Measurements from ENCODE around the gene IL1RAPL2. TPM values are rescaled to one million over a fixed set of nuclear protein-coding genes. Genes with fewer than 3 reads are reported as not detected.

Gene IL1RAPL2
- total and polyA plus RNA-seq, 7 donors: not detected

DNA sequence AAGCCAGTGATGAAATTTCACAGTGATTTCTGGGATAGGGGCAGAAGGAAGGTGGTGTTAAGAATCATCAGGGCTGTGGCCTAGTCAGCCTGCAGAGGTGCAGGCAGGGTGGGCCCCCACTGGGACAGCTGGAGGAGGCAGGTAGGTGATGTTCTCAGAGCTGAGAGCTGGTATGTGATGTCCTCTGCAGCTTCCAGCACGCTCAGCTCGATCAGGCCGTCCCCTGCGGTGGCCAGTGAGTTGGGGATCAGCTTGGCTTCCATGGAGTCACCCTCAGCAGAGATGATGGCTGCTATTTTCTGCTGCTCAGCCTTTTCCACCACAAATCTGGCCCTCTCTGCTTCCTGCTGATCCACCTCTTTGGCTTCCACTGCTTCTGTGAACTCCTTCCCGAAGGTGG is 81.1 kb downstream of the IL1RAPL2 start:
- H3K27ac ChIP-seq: no peak overlapping the region
- no peaks in the 10 kb centered on the region for H3K9me3 ChIP-seq
- H3K36me3 ChIP-seq (ENCODE audit: insufficient read depth in 1 of 2, low read depth in 1 of 2): no peaks in the 10 kb centered on the region
- H3K27me3 ChIP-seq (ENCODE audit: insufficient read depth in 3 of 3, low read length in 2 of 3): peaks cover 0 to 9% (median 0%) of the 10 kb centered on the region in 3 donors
- DNase-seq (no peak), ATAC-seq (no peak)
- intact Hi-C loops (cut with DNase I): no loop called here
- no peak overlapping the region for H3K4me3 ChIP-seq
- 85 to 96% (median 92%) methylated on average over 3 to 5 of the region's 5 CpGs for WGBS, 3 donors
- TF ChIP-seq, protein P1, sequence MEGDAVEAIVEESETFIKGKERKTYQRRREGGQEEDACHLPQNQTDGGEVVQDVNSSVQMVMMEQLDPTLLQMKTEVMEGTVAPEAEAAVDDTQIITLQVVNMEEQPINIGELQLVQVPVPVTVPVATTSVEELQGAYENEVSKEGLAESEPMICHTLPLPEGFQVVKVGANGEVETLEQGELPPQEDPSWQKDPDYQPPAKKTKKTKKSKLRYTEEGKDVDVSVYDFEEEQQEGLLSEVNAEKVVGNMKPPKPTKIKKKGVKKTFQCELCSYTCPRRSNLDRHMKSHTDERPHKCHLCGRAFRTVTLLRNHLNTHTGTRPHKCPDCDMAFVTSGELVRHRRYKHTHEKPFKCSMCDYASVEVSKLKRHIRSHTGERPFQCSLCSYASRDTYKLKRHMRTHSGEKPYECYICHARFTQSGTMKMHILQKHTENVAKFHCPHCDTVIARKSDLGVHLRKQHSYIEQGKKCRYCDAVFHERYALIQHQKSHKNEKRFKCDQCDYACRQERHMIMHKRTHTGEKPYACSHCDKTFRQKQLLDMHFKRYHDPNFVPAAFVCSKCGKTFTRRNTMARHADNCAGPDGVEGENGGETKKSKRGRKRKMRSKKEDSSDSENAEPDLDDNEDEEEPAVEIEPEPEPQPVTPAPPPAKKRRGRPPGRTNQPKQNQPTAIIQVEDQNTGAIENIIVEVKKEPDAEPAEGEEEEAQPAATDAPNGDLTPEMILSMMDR (IDR thresholded peaks at IDR 0.05): no peak
- H3K4me1 ChIP-seq: no peaks in the 10 kb centered on the region

DNA sequence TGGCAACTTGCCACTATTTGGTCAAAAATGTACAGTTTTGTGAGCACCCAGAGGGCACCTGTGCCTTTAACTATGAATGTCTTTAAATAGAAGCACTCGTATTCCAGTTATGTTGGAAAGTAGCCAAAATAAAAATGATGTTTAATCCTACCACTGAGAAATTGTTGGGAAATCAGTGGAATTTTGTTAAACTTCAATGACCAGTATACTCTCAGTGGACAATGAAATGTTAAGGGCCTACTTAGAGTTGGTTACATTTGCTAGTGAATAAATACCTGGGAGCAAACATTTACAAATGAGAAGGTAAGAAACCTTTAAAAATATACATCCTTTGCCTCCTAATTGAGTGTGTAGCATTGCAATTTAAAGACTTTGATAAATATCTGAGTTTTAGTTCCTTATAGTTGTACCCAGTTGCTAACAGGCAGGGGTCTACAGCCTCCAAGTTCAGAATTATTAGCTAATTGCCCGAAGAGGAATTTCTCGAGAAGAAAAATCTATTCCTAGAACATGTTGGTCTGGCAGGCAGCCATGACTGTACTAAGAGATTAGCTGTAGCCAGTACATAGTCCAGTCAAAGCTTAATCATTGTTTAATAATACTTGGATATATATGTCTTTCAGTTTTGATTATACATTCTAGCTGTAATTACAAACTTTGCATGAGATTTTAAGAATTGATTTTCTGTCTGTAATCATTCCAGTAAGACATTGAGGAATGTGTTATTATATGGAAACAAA is 93.2 kb downstream of the IL1RAPL2 start:
- DNase-seq: no peak
- ATAC-seq: no peak
- no peak overlapping the region for H3K4me3 ChIP-seq
- TF ChIP-seq, protein P1 (IDR thresholded peaks at IDR 0.05): no peak
- no peaks in the 10 kb centered on the region for H3K36me3 ChIP-seq (ENCODE audit: insufficient read depth in 1 of 2, low read depth in 1 of 2)
- no peaks in the 10 kb centered on the region for H3K9me3 ChIP-seq
- H3K27ac ChIP-seq: no peak overlapping the region
- intact Hi-C loops (cut with DNase I): no loop called here
- peaks cover 0 to 5% (median 0%) of the 10 kb centered on the region in 3 donors for H3K27me3 ChIP-seq (ENCODE audit: insufficient read depth in 3 of 3, low read length in 2 of 3)
- 7 to 14% (median 7%) methylated on average over 3 of the region's 3 CpGs for WGBS, 3 donors
- no peaks in the 10 kb centered on the region for H3K4me1 ChIP-seq

DNA sequence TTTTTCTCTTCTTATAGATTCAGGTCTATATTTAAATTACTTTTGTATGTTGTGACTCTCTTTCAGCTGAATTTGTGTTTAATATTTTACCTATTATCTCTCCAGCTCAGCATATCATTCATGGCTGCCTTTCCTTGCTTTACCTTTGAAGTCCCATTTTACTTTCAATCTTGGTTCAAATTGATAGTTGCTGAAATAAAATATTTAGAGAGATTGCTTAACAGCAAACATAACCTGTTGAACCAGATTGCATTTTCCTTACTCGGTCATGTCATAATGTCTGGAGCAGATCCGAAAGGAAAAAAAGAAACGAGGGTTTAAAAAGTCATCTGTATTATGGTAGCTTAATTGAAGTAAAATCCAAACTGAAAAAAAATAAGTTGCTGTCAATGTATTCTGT is 94.1 kb downstream of the IL1RAPL2 start:
- Histone ChIP-seq H3K9me3 (no peaks in the 10 kb centered on the region), H3K36me3 (ENCODE audit: insufficient read depth in 1 of 2, low read depth in 1 of 2) (no peaks in the 10 kb centered on the region), H3K4me3 (no peak overlapping the region), H3K27me3 (ENCODE audit: insufficient read depth in 3 of 3, low read length in 2 of 3) (peaks cover 0 to 5% (median 0%) of the 10 kb centered on the region in 3 donors), H3K27ac (no peak overlapping the region), H3K4me1 (no peaks in the 10 kb centered on the region)
- DNase-seq (no peak), ATAC-seq (no peak)
- TF ChIP-seq, protein P1 (IDR thresholded peaks at IDR 0.05): no peak
- intact Hi-C loops (cut with DNase I): no loop called here
- 83 to 93% (median 86%) methylated on average over 3 of the region's 3 CpGs for WGBS, 3 donors

DNA sequence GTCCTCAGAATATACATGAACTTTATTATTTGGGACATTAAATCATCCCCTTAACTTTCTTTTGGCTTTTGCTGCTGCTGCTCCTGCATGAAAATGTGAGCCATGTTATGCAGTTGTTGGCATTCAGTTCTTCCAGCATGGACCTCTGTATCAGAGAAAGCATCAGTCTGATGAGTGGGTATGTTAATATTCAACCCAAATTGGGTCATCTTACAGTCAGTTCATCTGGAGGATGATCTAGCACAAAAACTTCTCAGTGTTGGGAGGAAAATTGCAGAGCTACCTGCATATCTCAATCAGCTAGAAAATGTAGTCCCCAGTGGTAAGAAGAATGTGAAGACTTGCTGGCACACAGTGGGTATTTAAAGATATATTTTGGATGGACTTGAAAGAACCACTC is 96.7 kb downstream of the IL1RAPL2 start:
- Histone ChIP-seq H3K4me1 (no peaks in the 10 kb centered on the region), H3K27me3 (ENCODE audit: insufficient read depth in 3 of 3, low read length in 2 of 3) (peaks cover 0 to 6% (median 0%) of the 10 kb centered on the region in 3 donors), H3K36me3 (ENCODE audit: insufficient read depth in 1 of 2, low read depth in 1 of 2) (no peaks in the 10 kb centered on the region), H3K27ac (no peak overlapping the region), H3K4me3 (no peak overlapping the region), H3K9me3 (no peaks in the 10 kb centered on the region)
- DNase-seq (no peak), ATAC-seq (no peak)
- intact Hi-C loops (cut with DNase I): no loop called here
- TF ChIP-seq, protein P1 (IDR thresholded peaks at IDR 0.05): no peak

DNA sequence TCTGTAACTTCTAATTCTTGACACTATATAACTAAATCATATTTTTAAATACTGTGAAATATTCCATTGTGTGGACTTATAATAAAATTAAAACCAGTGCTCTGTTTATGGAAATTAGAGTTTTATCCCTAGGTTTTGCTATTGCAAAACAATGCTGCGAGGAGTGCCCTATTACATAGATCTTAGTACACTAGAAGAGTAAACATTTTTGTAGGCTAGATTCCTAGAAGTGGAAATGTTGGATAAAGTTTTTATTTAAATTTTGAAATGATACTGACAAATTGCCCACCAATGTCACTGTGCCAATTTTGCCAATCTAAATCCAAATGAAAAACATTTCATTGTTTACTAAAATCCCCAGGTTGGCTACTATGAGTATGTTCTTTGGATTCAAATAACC is 99.7 kb downstream of the IL1RAPL2 start:
- ATAC-seq (no peak), DNase-seq (no peak)
- 76 to 90% (median 81%) methylated on average over 1 of the region's 1 CpG for WGBS, 3 donors
- TF ChIP-seq, protein P1 (IDR thresholded peaks at IDR 0.05): no peak
- Histone ChIP-seq H3K4me3 (no peak overlapping the region), H3K4me1 (no peaks in the 10 kb centered on the region), H3K9me3 (no peaks in the 10 kb centered on the region), H3K36me3 (ENCODE audit: insufficient read depth in 1 of 2, low read depth in 1 of 2) (no peaks in the 10 kb centered on the region), H3K27me3 (ENCODE audit: insufficient read depth in 3 of 3, low read length in 2 of 3) (peaks cover 0 to 6% (median 0%) of the 10 kb centered on the region in 3 donors), H3K27ac (no peak overlapping the region)
- intact Hi-C loops (cut with DNase I): no loop called here

Measured in psoas muscle (tissue), 8 donors.